GM18498 (cell line): ENCODE data around the gene SLC9B1.
A peak's percentile ranks its signal among the peaks of the same experiment; 100 is the strongest.
"Not testable (repeated sequence)": the region's sequence is repeated elsewhere in the genome, so short reads cannot be mapped to it uniquely, and the experiment has no call there.

Experiments used
- ATAC-seq: cut with Tn5 transposase; IDR thresholded peaks from one replicate; pipeline ENCODE4 v1.9.1; 2021; ENCODE audit warnings: mild to moderate bottlenecking, moderate library complexity; ENCODE audit not compliant: unreplicated experiment

SLC9B1 gene

GRCh38 chr4:102878901-102879300 lies 140.6 kb downstream of the SLC9B1 start:
- ATAC-seq: no peak

- ATAC-seq: not testable (repeated sequence)
These were observed 141.2 kb downstream of the SLC9B1 start for GRCh38 chr4:102878349-102878748.

GRCh38 chr4:102877477-102878106 lies 141.9 kb downstream of the SLC9B1 start:
- not testable (repeated sequence) for ATAC-seq

GRCh38 chr4:102871772-102872171 lies 147.7 kb downstream of the SLC9B1 start:
- no peak for ATAC-seq

- ATAC-seq: peak; percentile 41
These were observed 149.8 kb downstream of the SLC9B1 start for GRCh38 chr4:102869569-102870197.

GRCh38 chr4:102868781-102869568 lies 150.5 kb downstream of the SLC9B1 start, which contains the start of gene CISD2:
Gene CISD2, plus strand, starts transcription at chr4:102868992. Its CDS starts 93 bp downstream, at chr4:102869085.
- ATAC-seq: peak; percentile 85

- ATAC-seq: peak; percentile 55
These were observed 151.2 kb downstream of the SLC9B1 start for GRCh38 chr4:102868153-102868780.

GRCh38 chr4:102867278-102868152 lies 152.0 kb downstream of the SLC9B1 start:
- no peak for ATAC-seq

- not testable (repeated sequence) for ATAC-seq
These were observed 154.2 kb downstream of the SLC9B1 start for GRCh38 chr4:102865327-102865726.

- no peak for ATAC-seq
These were observed 156.8 kb downstream of the SLC9B1 start for GRCh38 chr4:102862747-102863146.

- no peak for ATAC-seq
These were observed 157.5 kb downstream of the SLC9B1 start for GRCh38 chr4:102862016-102862415.

- no peak for ATAC-seq
These were observed 158.7 kb downstream of the SLC9B1 start for GRCh38 chr4:102860611-102861324.

GRCh38 chr4:102858828-102859464 lies 160.6 kb downstream of the SLC9B1 start:
- no peak for ATAC-seq
